ENCODE results near the gene RASL10A. TPM values are rescaled to one million over a fixed set of nuclear protein-coding genes. Genes with fewer than 3 reads are reported as not detected.

Gene RASL10A
- total RNA-seq, 2 experiments from 2014 or later: 2.7 to 23.7 TPM

DNA sequence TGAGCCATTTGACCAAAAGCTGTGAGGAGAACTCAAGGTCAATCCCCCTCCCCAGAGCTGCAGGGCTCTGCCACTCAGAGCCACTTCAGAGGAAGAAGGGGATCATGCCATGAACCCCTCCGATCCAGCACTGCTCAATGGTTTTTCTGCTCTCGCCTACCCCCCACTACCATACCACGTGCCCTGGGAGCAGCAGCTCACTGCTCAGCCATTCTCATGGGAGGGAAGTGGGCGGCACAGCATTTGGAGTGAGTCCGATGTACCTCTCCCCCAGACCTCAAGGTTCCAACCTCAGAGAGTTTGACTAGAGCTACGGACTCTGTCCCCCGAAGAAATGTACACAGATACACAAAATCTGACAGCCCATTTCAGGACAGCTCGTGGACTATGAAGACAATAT, 38.4 kb upstream of the RASL10A start:
- no peak overlapping the region for H2AFZ ChIP-seq (ENCODE audit: low read length)
- no peak overlapping the region for H3K27ac ChIP-seq (ENCODE audit: low read depth, low read length, poor library complexity, severe bottlenecking)
- peaks cover 11% of the 10 kb centered on the region for H3K4me1 ChIP-seq (ENCODE audit: insufficient read depth, low read length, poor library complexity, severe bottlenecking)
- BruUV-seq (replicated peaks): no TSS peak
- H3K79me2 ChIP-seq (ENCODE audit: insufficient read depth, low read depth, low read length): no peaks in the 10 kb centered on the region
- H4K20me1 ChIP-seq (ENCODE audit: insufficient read depth, low read length): no peaks in the 10 kb centered on the region
- no peaks in the 10 kb centered on the region for H3K9me3 ChIP-seq (ENCODE audit: low read length)
- H3K4me2 ChIP-seq (ENCODE audit: low read length): no peak overlapping the region
- ChIA-PET CTCF (ENCODE audit: unreplicated experiment) (interaction anchor here (1.0 kb wide), 1 partner anchor 8 kb away, joined by 4 read pairs; no protein-coding TSS in a partner anchor), POLR2A (interaction anchor here (0.9 kb wide), 1 partner anchor 10 kb away, joined by 5 read pairs; no protein-coding TSS in a partner anchor)
- H3K4me3 ChIP-seq (ENCODE audit: low read depth, low read length, poor library complexity, severe bottlenecking): no peak overlapping the region
- no peak for DNase-seq (ENCODE audit: low spot score)
- peaks cover 98% of the 10 kb centered on the region for H3K36me3 ChIP-seq (ENCODE audit: insufficient read depth, low read length)
- H3K9me2 ChIP-seq (ENCODE audit: insufficient read depth, low read length): no peaks in the 10 kb centered on the region
- TF ChIP-seq CTCF (conservative IDR thresholded peaks at IDR 0.05; ENCODE audit: low read length): no peak
- no peak for TF ChIP-seq EZH2phosphoT487 (IDR thresholded peaks at IDR 0.05; ENCODE audit: borderline replicate concordance, low read depth, low read length)
- intact Hi-C loops (cut with micrococcal nuclease; ENCODE audit: unreplicated experiment): no loop called here

DNA sequence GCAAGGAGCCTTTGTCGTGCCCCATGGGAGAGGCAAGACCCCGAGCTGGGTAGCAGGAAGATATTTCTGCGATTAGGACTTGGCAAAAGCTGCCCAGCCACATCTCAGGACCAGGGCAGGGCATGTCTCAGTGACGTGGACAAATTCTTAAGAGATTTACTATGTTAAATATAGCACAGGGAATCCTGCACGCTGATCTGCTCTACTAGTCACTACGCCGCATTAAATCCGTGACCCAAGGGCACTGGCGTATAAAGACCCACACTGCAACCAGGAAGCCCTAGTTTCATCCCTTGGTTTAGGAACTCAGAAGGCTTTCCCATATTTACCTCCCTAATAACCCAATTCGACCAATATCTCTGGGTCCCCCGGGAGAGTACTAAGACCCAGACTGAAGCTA, 37.8 kb upstream of the RASL10A start:
- CTCF ChIA-PET (ENCODE audit: unreplicated experiment): interaction anchor here (1.0 kb wide), 1 partner anchor 7 kb away, joined by 4 read pairs; no protein-coding TSS in a partner anchor

More for the DNA sequence above, 37.8 kb upstream of the RASL10A start:
- intact Hi-C loops (cut with micrococcal nuclease; ENCODE audit: unreplicated experiment): no loop called here
- no peak for DNase-seq (ENCODE audit: low spot score)
- Histone ChIP-seq H3K27ac (ENCODE audit: low read depth, low read length, poor library complexity, severe bottlenecking) (no peak overlapping the region), H3K4me2 (ENCODE audit: low read length) (no peak overlapping the region), H3K36me3 (ENCODE audit: insufficient read depth, low read length) (peaks cover 98% of the 10 kb centered on the region), H3K79me2 (ENCODE audit: insufficient read depth, low read depth, low read length) (no peaks in the 10 kb centered on the region), H3K4me3 (ENCODE audit: low read depth, low read length, poor library complexity, severe bottlenecking) (no peak overlapping the region), H3K4me1 (ENCODE audit: insufficient read depth, low read length, poor library complexity, severe bottlenecking) (peaks cover 17% of the 10 kb centered on the region), H3K9me2 (ENCODE audit: insufficient read depth, low read length) (no peaks in the 10 kb centered on the region), H4K20me1 (ENCODE audit: insufficient read depth, low read length) (no peaks in the 10 kb centered on the region), H2AFZ (ENCODE audit: low read length) (no peak overlapping the region), H3K9me3 (ENCODE audit: low read length) (no peaks in the 10 kb centered on the region)
- no TSS peak for BruUV-seq (replicated peaks)
- no peak for TF ChIP-seq CTCF (conservative IDR thresholded peaks at IDR 0.05; ENCODE audit: low read length)
- TF ChIP-seq EZH2phosphoT487 (IDR thresholded peaks at IDR 0.05; ENCODE audit: borderline replicate concordance, low read depth, low read length): no peak
- POLR2A ChIA-PET: interaction anchor here (0.9 kb wide), 1 partner anchor 9 kb away, joined by 5 read pairs; no protein-coding TSS in a partner anchor
